ENCODE results near the gene COPS3. TPM values are rescaled to one million over a fixed set of nuclear protein-coding genes. Genes with fewer than 3 reads are reported as not detected.

The COPS3 gene
- total RNA-seq, 1 experiment from 2014 or later = 35.4 TPM

Other genes with a start within 250 kb of the COPS3 start
- 147 and 162 TPM in 2 replicates for gene MPRIP, start 238.8 kb downstream of the COPS3 start, total RNA-seq (2014; rRNA removed; shearing (Covaris generic))
- 3.5 and 3.9 TPM in 2 replicates for gene PLD6, start 74.9 kb downstream of the COPS3 start, total RNA-seq (2014; rRNA removed; shearing (Covaris generic))
- gene FLCN, start 44.1 kb downstream of the COPS3 start, total RNA-seq (2014; rRNA removed; shearing (Covaris generic)) = 14.8 and 21.8 TPM in 2 replicates
- 0.41 and 2.0 TPM in 2 replicates for gene NT5M, start 22.1 kb upstream of the COPS3 start, total RNA-seq (2014; rRNA removed; shearing (Covaris generic))
- 8.9 and 10.5 TPM in 2 replicates for gene MED9, start 195.8 kb upstream of the COPS3 start, total RNA-seq (2014; rRNA removed; shearing (Covaris generic))
- gene RASD1, start 215.1 kb upstream of the COPS3 start, total RNA-seq (2014; rRNA removed; shearing (Covaris generic)) = 5.9 and 6.0 TPM in 2 replicates